ENCODE data around the gene COQ10A.
"Not testable (repeated sequence)": the region's sequence is repeated elsewhere in the genome, so short reads cannot be mapped to it uniquely, and the experiment has no call there.

Gene COQ10A

GRCh38 chr12:56244494-56244893, 22.2 kb upstream of the COQ10A start:
- DNase-seq: no peak

GRCh38 chr12:56247923-56248322, 18.8 kb upstream of the COQ10A start:
- no peak for DNase-seq

- DNase-seq: no peak
Observed at GRCh38 chr12:56248711-56249110, 18.0 kb upstream of the COQ10A start.

GRCh38 chr12:56252649-56253048, 14.1 kb upstream of the COQ10A start:
- DNase-seq: no peak

DNA sequence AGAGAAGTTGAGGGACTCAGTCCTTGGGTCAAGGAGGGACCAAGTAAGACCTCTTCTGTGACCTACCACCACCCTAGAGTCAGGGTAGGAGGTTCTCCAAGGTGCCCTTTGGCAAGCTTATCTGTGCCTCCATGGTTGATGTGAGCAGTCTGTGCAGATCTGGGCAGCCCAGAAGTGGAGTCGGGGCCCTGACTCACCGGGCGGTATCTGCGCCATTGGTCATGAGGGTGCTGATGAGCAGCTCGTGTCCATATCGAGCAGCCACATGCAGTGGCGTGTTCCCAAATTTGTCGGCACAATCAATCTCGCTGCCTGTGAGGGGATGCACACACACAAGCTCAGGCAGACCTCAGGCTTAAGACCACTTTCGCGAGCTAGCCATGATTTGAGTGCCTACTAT, 13.7 kb upstream of the COQ10A start:
- DNase-seq: no peak

GRCh38 chr12:56255671-56256070, 11.1 kb upstream of the COQ10A start:
- DNase-seq: no peak

GRCh38 chr12:56256326-56256960, 10.3 kb upstream of the COQ10A start:
- DNase-seq: no peak

DNA sequence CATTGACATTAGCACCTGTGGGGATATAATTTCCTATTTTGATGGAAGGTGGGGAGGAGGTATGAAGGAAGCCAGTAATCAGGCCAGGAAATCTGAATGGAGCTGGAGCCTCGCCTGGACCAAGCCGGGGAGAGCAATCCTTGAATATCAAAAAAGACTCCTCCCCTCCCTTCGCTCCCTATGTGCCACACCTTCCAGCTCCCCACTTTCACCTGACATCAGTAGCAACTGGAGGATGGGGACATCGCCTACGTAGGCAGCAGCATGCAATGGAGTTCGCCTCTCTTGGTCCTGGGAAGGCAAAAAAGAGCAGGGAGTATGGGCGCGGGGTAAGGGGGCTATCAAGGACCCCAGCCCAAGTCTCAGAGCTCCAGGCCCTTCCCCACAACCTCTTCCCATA, 9.7 kb upstream of the COQ10A start:
- DNase-seq: no peak

DNA sequence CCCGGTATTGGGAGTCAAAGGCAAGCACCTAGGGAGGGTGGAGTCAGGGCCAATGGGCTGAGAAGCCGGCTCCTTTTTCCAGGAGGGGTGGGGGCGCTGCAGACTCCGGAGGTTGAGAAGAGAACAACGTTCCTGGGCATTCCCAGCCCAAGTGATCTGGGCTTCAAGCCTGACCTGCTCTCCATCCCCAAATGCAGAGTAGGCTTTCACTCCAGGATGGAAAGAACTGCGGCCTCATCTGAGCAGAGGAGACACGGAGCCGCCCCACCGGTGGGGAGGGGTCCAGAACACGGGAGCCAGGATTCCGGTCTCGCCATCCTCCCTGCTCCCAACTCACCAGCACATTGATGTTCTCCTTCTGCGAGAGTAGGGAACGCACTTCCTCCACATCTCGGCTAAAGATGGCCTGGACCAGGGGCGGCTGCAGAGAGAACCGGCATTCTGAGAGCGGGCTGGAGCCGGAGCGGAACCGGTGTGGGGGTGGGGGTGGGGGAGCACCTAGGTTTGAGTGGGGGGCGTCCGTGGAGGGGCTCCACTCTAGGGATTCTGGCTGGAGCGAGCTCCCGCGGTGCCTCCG, 9.2 kb upstream of the COQ10A start:
- peak; percentile 52 for DNase-seq

DNA sequence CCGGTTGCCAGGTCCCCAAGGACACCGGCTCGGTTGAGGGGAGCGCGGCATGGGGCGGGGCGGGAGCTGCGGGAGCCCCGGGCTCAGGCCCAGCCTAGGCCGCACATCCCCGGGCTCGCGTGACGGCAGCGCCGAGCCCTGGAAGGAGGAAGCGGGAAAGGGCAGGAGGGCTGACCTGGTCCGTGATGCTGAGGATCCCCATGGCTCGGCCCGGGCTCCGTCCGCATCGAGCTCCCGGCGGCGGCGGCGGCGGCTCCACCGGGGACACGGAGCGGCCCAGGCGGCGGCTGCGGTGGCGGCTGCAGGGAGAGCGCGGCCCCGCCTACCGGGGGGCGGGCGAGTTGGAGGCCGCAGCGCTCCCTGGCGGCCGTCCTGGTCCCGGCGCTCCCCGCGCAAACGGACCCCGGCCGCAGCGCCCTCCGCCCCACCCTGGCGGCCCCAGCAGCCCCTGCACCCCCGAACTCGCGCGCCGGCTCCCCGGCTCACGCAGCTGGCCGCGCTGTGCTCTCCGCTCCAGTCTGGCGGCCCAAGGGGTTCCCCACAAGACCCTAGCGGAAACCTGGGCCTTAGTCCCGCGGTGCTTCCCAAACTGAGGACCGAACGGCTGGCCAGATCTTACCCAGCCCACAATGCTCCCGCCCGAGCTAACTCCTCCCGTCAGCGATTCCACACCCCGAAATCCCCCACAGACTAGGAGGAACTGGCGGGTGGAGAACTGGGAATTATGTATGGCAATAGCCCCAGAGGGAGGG, 8.5 kb upstream of the COQ10A start, which contains the start of gene ANKRD52:
TSS of gene ANKRD52 (minus strand) at position 317 of the 752 bp plus-strand sequence. CDS start at position 202, 115 bp downstream.
- peak; percentile 83 for DNase-seq

GRCh38 chr12:56258820-56259183, 7.9 kb upstream of the COQ10A start:
- DNase-seq: no peak

DNA sequence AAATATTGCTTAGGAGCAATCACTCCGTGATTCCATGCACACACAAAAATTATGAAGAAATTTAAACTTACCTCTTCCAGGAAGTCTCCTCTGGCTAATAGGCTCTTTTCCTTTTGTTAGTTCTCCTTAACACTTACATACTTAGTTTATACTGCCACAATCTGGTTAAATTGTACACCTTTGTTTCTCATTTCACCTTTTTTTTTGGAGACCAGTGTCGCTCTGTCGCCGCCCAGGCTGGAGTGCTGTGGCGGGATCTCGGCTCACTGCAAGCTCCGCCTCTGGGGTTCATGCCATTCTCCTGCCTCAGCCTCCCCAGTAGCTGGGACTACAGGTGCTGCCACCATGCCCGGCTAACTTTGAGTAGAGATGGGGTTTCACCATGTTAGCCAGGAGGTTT, 6.4 kb upstream of the COQ10A start:
- DNase-seq: no peak

DNA sequence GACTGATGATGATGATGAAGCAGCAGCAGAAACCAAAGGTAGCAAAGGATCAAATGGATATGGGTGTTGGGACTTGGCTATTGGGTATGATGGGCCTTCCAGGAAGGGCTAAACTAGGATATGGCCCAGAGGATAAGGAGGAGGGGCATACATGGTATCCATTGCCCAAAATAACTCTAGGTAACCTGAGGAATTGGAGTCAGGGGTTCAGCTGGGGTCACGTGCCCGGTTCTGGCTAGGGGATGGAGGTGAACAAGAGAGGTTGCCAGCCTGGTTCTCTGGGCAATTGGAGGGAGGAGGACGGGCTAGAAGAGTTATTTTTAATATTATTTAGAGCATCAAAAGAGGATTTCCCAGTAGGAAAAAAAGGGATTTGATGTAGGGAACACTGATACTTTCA, 5.8 kb upstream of the COQ10A start:
- DNase-seq: no peak

GRCh38 chr12:56261503-56262232, 5.1 kb upstream of the COQ10A start:
- DNase-seq: no peak

DNA sequence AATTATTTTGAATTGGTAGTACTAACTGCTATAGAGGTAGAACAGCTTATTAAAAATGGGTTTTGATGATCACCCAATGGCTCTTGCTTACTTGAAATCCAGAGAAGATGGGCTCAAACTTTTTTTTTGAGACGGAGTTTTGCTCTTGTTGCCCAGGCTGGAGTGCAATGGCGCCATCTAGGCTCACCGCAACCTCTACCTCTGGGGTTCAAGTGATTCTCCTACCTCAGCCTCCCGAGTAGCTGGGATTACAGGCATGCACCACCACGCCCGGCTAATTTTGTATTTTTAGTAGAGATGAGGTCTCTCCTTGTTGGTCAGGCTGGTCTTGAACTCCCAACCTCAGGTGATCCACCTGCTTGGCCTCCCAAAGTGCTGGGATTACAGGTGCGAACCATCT, 3.8 kb upstream of the COQ10A start:
- DNase-seq: not testable (repeated sequence)

GRCh38 chr12:56266068-56266692, 562 bp upstream of the COQ10A start:
- DNase-seq: not testable (repeated sequence)

- DNase-seq: no peak
Observed at GRCh38 chr12:56267443-56268071, 815 bp downstream of the COQ10A start.

- peak; percentile 7 for DNase-seq
Observed at GRCh38 chr12:56271031-56271430, 4.3 kb downstream of the COQ10A start.

- not testable (repeated sequence) for DNase-seq
Observed at GRCh38 chr12:56272468-56272867, 5.7 kb downstream of the COQ10A start.

- no peak for DNase-seq
Observed at GRCh38 chr12:56274299-56274698, 7.6 kb downstream of the COQ10A start.

DNA sequence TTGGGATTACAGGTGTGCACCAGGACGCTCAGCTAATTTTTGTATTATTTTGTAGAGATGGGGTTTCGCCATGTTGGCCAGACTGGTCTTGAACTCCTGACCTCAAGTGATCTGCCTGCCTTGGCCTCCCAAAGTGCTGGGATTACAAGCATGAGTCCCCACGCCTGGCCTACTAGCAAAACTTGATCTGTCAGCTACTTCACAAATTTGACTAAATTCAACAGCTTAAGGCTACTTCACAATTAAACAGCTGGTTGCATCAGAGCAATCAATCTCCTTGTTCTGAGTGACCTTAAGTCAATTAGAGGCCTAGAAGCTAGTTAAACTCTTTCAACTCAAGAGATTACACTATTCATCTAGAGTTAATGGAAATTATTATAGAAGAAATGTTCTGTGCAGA, 12.2 kb downstream of the COQ10A start:
- no peak for DNase-seq

DNA sequence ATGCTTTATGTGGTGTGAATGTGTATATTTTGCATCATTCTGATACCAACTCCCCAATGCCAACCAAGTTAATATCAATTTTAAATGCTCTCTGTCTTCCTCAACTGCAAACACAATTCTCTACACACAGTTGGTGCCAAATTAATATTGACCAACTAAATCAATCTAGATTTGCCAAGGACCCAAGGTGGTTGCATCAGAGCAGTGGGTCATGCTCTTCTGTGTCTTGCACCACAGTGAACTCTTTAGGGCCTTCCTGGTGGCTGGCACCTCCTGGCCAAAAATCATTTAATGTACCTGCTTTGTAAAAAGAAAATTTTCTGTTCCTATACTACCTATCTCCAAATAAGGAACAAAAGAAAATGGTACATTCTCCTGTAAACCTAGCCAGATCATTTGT, 14.1 kb downstream of the COQ10A start:
- DNase-seq: no peak

- no peak for DNase-seq
Observed at GRCh38 chr12:56282030-56282429, 15.3 kb downstream of the COQ10A start.
